GM23338 (cell line): ENCODE measurements around the gene ARHGAP19. TPM values are rescaled to one million over a fixed set of nuclear protein-coding genes. Genes with fewer than 3 reads are reported as not detected.

ENCODE experiments used
- ATAC-seq: fragments of 200-7000 bp; cut with Tn5 transposase; 3 replicates; pipeline ENCODE4 v1.9.1; 2020
- DNase-seq: peaks from one replicate; pipeline ENCODE4 v3.0.0-alpha.2; 2015; ENCODE audit warnings: low spot score
- H2AFZ ChIP-seq: fragments of 200-600 bp; sonication (generic); 2 replicates; pipeline ENCODE4 v1.8.0; 2016; ENCODE audit warnings: antibody characterized with exemption, mild to moderate bottlenecking, moderate library complexity
- H3F3A ChIP-seq: fragments of 200-600 bp; sonication (generic); replicated peaks from 2 replicates; pipeline ENCODE4 v1.8.0; 2017; ENCODE audit warnings: antibody characterized with exemption, mixed run types, low read depth
- H3K27ac ChIP-seq: fragments of 200-600 bp; sonication (generic); 2 replicates; pipeline ENCODE4 v1.6.1; 2016; ENCODE audit warnings: low read depth
- H3K27me3 ChIP-seq: fragments of 200-600 bp; sonication (generic); 2 replicates; pipeline ENCODE4 v1.8.0; 2016; ENCODE audit warnings: mild to moderate bottlenecking, mixed run types, moderate library complexity; ENCODE audit not compliant: insufficient read depth
- H3K36me3 ChIP-seq: fragments of 200-600 bp; sonication (generic); 2 replicates; pipeline ENCODE4 v1.8.0; 2016; ENCODE audit warnings: mild to moderate bottlenecking; ENCODE audit not compliant: insufficient read depth
- H3K4me1 ChIP-seq: fragments of 200-600 bp; sonication (generic); 2 replicates; pipeline ENCODE4 v1.8.0; 2016; ENCODE audit warnings: mild to moderate bottlenecking, moderate library complexity; ENCODE audit not compliant: insufficient read depth
- H3K4me2 ChIP-seq: fragments of 200-600 bp; sonication (generic); 2 replicates; pipeline ENCODE4 v1.7.1; 2017; ENCODE audit warnings: mixed run types
- H3K4me3 ChIP-seq: fragments of 200-600 bp; sonication (generic); 2 replicates; pipeline ENCODE4 v1.6.1; 2016; ENCODE audit warnings: mixed run types
- H3K79me2 ChIP-seq: fragments of 200-600 bp; sonication (generic); replicated peaks from 2 replicates; pipeline ENCODE4 v1.8.0; 2017; ENCODE audit warnings: mild to moderate bottlenecking; ENCODE audit not compliant: insufficient read depth
- H3K9me2 ChIP-seq: fragments of 200-600 bp; sonication (generic); 2 replicates; pipeline ENCODE4 v1.8.0; 2017; ENCODE audit not compliant: insufficient read depth
- H4K20me1 ChIP-seq: fragments of 200-600 bp; sonication (generic); replicated peaks from 2 replicates; pipeline ENCODE4 v1.8.0; 2017; ENCODE audit warnings: mild to moderate bottlenecking; ENCODE audit not compliant: insufficient read depth
- H3K27ac Mint-ChIP-seq: 2 replicates; pipeline ENCODE4 v1.8.0; 2020; ENCODE audit warnings: inconsistent platforms, mild to moderate bottlenecking, moderate library complexity, mixed read lengths
- H3K27me3 Mint-ChIP-seq: 3 replicates; pipeline ENCODE4 v1.8.0; 2022; ENCODE audit warnings: low read depth, mild to moderate bottlenecking, moderate library complexity, mixed read lengths, inconsistent platforms; ENCODE audit not compliant: insufficient read depth, poor library complexity
- H3K36me3 Mint-ChIP-seq: 3 replicates; pipeline ENCODE4 v1.8.0; 2021; ENCODE audit warnings: low read depth, mild to moderate bottlenecking, inconsistent platforms, moderate library complexity, mixed read lengths
- H3K4me1 Mint-ChIP-seq: 3 replicates; pipeline ENCODE4 v1.8.0; 2020; ENCODE audit warnings: mild to moderate bottlenecking, inconsistent platforms, mixed read lengths
- H3K4me3 Mint-ChIP-seq: 3 replicates; pipeline ENCODE4 v1.8.0; 2021; ENCODE audit warnings: moderate library complexity, mild to moderate bottlenecking, inconsistent platforms, mixed read lengths
- H3K9me3 Mint-ChIP-seq: 3 replicates; pipeline ENCODE4 v1.8.0; 2020; ENCODE audit warnings: moderate library complexity, mild to moderate bottlenecking, inconsistent platforms, mixed read lengths
- CREB1 ChIP-seq: fragments of 250-450 bp; sonication (Bioruptor Pico); IDR thresholded peaks from 2 replicates; pipeline ENCODE4 v1.5.0; 2020; ENCODE audit warnings: low read depth, mild to moderate bottlenecking, moderate library complexity
- EZH2 ChIP-seq: fragments of 200-600 bp; sonication (generic); IDR thresholded peaks from one replicate; pipeline ENCODE4 v1.8.0; 2017; ENCODE audit warnings: antibody characterized with exemption, mild to moderate bottlenecking, low read depth; ENCODE audit not compliant: unreplicated experiment
- EZH2phosphoT487 ChIP-seq: fragments of 200-600 bp; sonication (generic); IDR thresholded peaks from one replicate; pipeline ENCODE4 v1.8.1; 2018; ENCODE audit warnings: antibody characterized with exemption; ENCODE audit not compliant: unreplicated experiment
- JUNB ChIP-seq: IDR thresholded peaks from one replicate; pipeline ENCODE4 v1.6.1; 2016; ENCODE audit warnings: antibody characterized with exemption; ENCODE audit not compliant: unreplicated experiment
- NANOG ChIP-seq: IDR thresholded peaks from 2 replicates; pipeline ENCODE4 v1.6.1; 2016; ENCODE audit warnings: antibody characterized with exemption, borderline replicate concordance
- POLR2AphosphoS5 ChIP-seq: IDR thresholded peaks from 2 replicates; pipeline ENCODE4 v1.6.1; 2016; ENCODE audit warnings: antibody characterized with exemption, low read depth
- STAT1 ChIP-seq: IDR thresholded peaks from one replicate; pipeline ENCODE4 v1.6.1; 2016; ENCODE audit warnings: antibody characterized with exemption; ENCODE audit not compliant: unreplicated experiment
- ZNF114 ChIP-seq: fragments of 250-450 bp; sonication (Bioruptor Pico); IDR thresholded peaks from 2 replicates; pipeline ENCODE4 v1.5.0; 2020; ENCODE audit warnings: mild to moderate bottlenecking, moderate library complexity
- ZNF331 ChIP-seq: fragments of 250-450 bp; sonication (Bioruptor Pico); IDR thresholded peaks from 2 replicates; pipeline ENCODE4 v1.5.0; 2020; ENCODE audit warnings: low read depth, mild to moderate bottlenecking, moderate library complexity
- polyA plus RNA-seq: library from polyadenylated mRNA; unstranded; fragments of >200 nt; fragmentation: Nextera tagmentation; extraction: Ambion mirVana; gene quantifications from 2 replicates; pipeline ENCODE4 v1.2.1, GENCODE V29; 2016
- total RNA-seq: library from RNA; depleted of rRNA; stranded (reverse); fragments of >200 nt; shearing (Covaris generic); gene quantifications from 2 replicates; pipeline ENCODE4 v1.2.3, GENCODE V29; 2014
- TF ChIP-seq, protein P1 (sequence below), 2 experiments: fragments of 200-600 bp in 1 of 2; sonication (generic) in 1 of 2; conservative IDR thresholded peaks; 2 replicates each; pipeline versions ENCODE4 v1.5.1 to v1.6.1; 2016 to 2017; ENCODE audit warnings: antibody characterized with exemption in 2 of 2, low read depth in 2 of 2, mild to moderate bottlenecking in 2 of 2, moderate library complexity in 1 of 2
- TF ChIP-seq, protein P2 (sequence below): fragments of 250-450 bp; sonication (Bioruptor Pico); IDR thresholded peaks from 2 replicates; pipeline ENCODE4 v1.5.0; 2020; ENCODE audit warnings: mild to moderate bottlenecking, moderate library complexity
- TF ChIP-seq, protein P3 (sequence below): IDR thresholded peaks from 2 replicates; pipeline ENCODE4 v1.6.1; 2016; ENCODE audit warnings: antibody characterized with exemption
- TF ChIP-seq, protein P4 (sequence below): IDR thresholded peaks from one replicate; pipeline ENCODE4 v1.6.1; 2018; ENCODE audit warnings: antibody characterized with exemption; ENCODE audit not compliant: unreplicated experiment

Gene ARHGAP19
- total and polyA plus RNA-seq, 2 experiments from 2014 or later = 11.5 to 38.8 TPM

DNA sequence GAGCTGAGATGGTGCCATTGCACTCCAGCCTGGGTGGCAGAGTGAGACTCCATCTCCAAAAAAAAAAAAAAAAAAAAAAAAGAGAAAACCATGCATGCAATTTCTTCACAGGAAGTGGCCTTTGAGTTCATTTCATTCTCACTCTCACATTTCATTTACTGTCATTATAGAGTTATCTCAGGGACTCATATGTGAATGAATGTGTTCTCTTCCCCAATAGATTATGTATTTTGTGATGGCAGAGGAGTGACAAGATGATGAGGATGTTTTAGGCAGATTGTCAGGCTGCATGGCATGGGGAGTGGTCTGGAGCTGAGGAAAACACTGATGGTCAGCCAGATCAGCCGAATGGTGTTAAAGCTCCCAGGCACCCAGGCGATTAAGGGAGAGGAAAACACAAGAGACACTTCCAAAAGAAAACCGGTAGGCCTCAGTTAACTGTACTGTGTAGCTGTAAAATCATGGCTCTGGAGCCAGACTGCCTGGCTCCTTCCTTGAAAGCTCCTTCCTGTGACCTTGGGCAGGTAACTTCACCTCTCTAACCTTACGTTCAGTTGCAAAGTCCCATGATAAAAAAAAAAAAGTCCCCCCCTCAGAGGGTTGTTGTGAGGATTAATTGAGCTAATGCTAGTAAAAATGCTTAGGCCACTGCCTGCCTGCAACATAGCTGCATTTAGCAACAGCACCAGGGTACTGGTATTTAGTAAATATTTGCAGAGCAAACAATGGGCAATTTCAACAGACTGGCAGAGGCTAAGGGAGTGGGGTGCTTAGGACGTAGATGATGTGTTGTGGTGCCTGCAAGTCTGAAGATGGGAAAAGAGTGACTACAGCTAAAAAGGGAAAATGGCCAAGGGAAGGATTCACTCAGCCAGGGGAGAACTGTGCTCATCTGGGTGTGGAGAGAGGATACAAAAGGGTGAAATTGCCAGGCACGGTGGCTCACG lies 35.2 kb upstream of the ARHGAP19 start:
- H3K4me3 ChIP-seq = no peak overlapping the region
- no peak overlapping the region for H2AFZ ChIP-seq
- H3K79me2 ChIP-seq = peaks cover 42% of the 10 kb centered on the region
- peaks cover 28% of the 10 kb centered on the region for H4K20me1 ChIP-seq
- peak overlapping the region; percentile 5 for H3K27ac Mint-ChIP-seq
- H3K36me3 ChIP-seq = no peaks in the 10 kb centered on the region
- no peak for DNase-seq
- no peaks in the 10 kb centered on the region; the same call in 1 of the 2 replicates for H3K27me3 ChIP-seq
- H3K4me3 Mint-ChIP-seq = no peak overlapping the region
- peak overlapping the region; percentile 83 for H3K27ac ChIP-seq
- peaks cover 38% of the 10 kb centered on the region for H3K4me1 Mint-ChIP-seq
- peaks cover 25% of the 10 kb centered on the region for H3F3A ChIP-seq
- no peaks in the 10 kb centered on the region for H3K9me3 Mint-ChIP-seq
- no peaks in the 10 kb centered on the region for H3K9me2 ChIP-seq
- H3K36me3 Mint-ChIP-seq = peaks cover 34% of the 10 kb centered on the region
- ATAC-seq = no peak
- peaks cover 50% of the 10 kb centered on the region for H3K4me1 ChIP-seq
- H3K27me3 Mint-ChIP-seq = peaks cover 11% of the 10 kb centered on the region
- no peak for TF ChIP-seq JUNB
- TF ChIP-seq STAT1 = no peak
- no peak for TF ChIP-seq NANOG
- no peak for TF ChIP-seq EZH2
- no peak for TF ChIP-seq CREB1
- no peak for TF ChIP-seq EZH2phosphoT487
- TF ChIP-seq ZNF331 (CRISPR knock-in tag) = no peak
- TF ChIP-seq, protein P1, sequence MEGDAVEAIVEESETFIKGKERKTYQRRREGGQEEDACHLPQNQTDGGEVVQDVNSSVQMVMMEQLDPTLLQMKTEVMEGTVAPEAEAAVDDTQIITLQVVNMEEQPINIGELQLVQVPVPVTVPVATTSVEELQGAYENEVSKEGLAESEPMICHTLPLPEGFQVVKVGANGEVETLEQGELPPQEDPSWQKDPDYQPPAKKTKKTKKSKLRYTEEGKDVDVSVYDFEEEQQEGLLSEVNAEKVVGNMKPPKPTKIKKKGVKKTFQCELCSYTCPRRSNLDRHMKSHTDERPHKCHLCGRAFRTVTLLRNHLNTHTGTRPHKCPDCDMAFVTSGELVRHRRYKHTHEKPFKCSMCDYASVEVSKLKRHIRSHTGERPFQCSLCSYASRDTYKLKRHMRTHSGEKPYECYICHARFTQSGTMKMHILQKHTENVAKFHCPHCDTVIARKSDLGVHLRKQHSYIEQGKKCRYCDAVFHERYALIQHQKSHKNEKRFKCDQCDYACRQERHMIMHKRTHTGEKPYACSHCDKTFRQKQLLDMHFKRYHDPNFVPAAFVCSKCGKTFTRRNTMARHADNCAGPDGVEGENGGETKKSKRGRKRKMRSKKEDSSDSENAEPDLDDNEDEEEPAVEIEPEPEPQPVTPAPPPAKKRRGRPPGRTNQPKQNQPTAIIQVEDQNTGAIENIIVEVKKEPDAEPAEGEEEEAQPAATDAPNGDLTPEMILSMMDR (conservative IDR thresholded peaks at IDR 0.05; ENCODE audit: low read depth in 2 of 2) = no peak
- TF ChIP-seq, protein P2, sequence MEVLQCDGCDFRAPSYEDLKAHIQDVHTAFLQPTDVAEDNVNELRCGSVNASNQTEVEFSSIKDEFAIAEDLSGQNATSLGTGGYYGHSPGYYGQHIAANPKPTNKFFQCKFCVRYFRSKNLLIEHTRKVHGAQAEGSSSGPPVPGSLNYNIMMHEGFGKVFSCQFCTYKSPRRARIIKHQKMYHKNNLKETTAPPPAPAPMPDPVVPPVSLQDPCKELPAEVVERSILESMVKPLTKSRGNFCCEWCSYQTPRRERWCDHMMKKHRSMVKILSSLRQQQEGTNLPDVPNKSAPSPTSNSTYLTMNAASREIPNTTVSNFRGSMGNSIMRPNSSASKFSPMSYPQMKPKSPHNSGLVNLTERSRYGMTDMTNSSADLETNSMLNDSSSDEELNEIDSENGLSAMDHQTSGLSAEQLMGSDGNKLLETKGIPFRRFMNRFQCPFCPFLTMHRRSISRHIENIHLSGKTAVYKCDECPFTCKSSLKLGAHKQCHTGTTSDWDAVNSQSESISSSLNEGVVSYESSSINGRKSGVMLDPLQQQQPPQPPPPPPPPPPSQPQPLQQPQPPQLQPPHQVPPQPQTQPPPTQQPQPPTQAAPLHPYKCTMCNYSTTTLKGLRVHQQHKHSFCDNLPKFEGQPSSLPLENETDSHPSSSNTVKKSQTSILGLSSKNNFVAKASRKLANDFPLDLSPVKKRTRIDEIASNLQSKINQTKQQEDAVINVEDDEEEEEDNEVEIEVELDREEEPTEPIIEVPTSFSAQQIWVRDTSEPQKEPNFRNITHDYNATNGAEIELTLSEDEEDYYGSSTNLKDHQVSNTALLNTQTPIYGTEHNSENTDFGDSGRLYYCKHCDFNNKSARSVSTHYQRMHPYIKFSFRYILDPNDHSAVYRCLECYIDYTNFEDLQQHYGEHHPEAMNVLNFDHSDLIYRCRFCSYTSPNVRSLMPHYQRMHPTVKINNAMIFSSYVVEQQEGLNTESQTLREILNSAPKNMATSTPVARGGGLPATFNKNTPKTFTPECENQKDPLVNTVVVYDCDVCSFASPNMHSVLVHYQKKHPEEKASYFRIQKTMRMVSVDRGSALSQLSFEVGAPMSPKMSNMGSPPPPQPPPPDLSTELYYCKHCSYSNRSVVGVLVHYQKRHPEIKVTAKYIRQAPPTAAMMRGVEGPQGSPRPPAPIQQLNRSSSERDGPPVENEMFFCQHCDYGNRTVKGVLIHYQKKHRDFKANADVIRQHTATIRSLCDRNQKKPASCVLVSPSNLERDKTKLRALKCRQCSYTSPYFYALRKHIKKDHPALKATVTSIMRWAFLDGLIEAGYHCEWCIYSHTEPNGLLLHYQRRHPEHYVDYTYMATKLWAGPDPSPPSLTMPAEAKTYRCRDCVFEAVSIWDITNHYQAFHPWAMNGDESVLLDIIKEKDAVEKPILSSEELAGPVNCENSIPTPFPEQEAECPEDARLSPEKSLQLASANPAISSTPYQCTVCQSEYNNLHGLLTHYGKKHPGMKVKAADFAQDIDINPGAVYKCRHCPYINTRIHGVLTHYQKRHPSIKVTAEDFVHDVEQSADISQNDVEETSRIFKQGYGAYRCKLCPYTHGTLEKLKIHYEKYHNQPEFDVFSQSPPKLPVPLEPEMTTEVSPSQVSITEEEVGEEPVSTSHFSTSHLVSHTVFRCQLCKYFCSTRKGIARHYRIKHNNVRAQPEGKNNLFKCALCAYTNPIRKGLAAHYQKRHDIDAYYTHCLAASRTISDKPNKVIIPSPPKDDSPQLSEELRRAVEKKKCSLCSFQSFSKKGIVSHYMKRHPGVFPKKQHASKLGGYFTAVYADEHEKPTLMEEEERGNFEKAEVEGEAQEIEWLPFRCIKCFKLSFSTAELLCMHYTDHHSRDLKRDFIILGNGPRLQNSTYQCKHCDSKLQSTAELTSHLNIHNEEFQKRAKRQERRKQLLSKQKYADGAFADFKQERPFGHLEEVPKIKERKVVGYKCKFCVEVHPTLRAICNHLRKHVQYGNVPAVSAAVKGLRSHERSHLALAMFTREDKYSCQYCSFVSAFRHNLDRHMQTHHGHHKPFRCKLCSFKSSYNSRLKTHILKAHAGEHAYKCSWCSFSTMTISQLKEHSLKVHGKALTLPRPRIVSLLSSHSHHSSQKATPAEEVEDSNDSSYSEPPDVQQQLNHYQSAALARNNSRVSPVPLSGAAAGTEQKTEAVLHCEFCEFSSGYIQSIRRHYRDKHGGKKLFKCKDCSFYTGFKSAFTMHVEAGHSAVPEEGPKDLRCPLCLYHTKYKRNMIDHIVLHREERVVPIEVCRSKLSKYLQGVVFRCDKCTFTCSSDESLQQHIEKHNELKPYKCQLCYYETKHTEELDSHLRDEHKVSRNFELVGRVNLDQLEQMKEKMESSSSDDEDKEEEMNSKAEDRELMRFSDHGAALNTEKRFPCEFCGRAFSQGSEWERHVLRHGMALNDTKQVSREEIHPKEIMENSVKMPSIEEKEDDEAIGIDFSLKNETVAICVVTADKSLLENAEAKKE (CRISPR knock-in tag) = no peak
- TF ChIP-seq ZNF114 (CRISPR knock-in tag) = no peak
- TF ChIP-seq, protein P3, sequence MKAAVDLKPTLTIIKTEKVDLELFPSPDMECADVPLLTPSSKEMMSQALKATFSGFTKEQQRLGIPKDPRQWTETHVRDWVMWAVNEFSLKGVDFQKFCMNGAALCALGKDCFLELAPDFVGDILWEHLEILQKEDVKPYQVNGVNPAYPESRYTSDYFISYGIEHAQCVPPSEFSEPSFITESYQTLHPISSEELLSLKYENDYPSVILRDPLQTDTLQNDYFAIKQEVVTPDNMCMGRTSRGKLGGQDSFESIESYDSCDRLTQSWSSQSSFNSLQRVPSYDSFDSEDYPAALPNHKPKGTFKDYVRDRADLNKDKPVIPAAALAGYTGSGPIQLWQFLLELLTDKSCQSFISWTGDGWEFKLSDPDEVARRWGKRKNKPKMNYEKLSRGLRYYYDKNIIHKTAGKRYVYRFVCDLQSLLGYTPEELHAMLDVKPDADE = no peak
- no peak for TF ChIP-seq POLR2AphosphoS5
- TF ChIP-seq, protein P4, sequence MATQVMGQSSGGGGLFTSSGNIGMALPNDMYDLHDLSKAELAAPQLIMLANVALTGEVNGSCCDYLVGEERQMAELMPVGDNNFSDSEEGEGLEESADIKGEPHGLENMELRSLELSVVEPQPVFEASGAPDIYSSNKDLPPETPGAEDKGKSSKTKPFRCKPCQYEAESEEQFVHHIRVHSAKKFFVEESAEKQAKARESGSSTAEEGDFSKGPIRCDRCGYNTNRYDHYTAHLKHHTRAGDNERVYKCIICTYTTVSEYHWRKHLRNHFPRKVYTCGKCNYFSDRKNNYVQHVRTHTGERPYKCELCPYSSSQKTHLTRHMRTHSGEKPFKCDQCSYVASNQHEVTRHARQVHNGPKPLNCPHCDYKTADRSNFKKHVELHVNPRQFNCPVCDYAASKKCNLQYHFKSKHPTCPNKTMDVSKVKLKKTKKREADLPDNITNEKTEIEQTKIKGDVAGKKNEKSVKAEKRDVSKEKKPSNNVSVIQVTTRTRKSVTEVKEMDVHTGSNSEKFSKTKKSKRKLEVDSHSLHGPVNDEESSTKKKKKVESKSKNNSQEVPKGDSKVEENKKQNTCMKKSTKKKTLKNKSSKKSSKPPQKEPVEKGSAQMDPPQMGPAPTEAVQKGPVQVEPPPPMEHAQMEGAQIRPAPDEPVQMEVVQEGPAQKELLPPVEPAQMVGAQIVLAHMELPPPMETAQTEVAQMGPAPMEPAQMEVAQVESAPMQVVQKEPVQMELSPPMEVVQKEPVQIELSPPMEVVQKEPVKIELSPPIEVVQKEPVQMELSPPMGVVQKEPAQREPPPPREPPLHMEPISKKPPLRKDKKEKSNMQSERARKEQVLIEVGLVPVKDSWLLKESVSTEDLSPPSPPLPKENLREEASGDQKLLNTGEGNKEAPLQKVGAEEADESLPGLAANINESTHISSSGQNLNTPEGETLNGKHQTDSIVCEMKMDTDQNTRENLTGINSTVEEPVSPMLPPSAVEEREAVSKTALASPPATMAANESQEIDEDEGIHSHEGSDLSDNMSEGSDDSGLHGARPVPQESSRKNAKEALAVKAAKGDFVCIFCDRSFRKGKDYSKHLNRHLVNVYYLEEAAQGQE = no peak
- H3K4me2 ChIP-seq = peak overlapping the region; percentile 67
